Measurements from ENCODE around the gene PRH2.

The PRH2 gene
- long read RNA-seq, donor 1, partial matches to known transcripts: 0 of 5 reads
- long read RNA-seq, donor 1, other reads (novel, unspliced or antisense): 5 of 5 reads
- long read RNA-seq, donor 2: 0 reads
- long read RNA-seq, donor 3: 0 reads
- long read RNA-seq, donor 4: 0 reads
- long read RNA-seq, donor 5: 0 reads
- long read RNA-seq, donor 6: 0 reads
- long read RNA-seq, donor 7: 0 reads
- long read RNA-seq, donor 8: 0 reads

- no peak for DNase-seq
These were observed at the start of gene PRH2 for GRCh38 chr12:10928746-10929286. PRH2 (plus strand) TSS chr12:10929236; CDS start chr12:10929274, 38 bp downstream.

- DNase-seq: no peak
These were observed 44.8 kb upstream of the PRH2 start, which contains the start of gene PRH1 for GRCh38 chr12:10884086-10884725. PRH1 (minus strand) TSS chr12:10884255; CDS start chr12:10884217, 38 bp downstream.

GRCh38 chr12:10889226-10889625 is 39.8 kb upstream of the PRH2 start:
- no peak for DNase-seq

GRCh38 chr12:10891937-10892336 is 37.1 kb upstream of the PRH2 start:
- DNase-seq: no peak

GRCh38 chr12:10896854-10897253 is 32.2 kb upstream of the PRH2 start:
- DNase-seq: no peak

GRCh38 chr12:10900530-10900929 is 28.5 kb upstream of the PRH2 start:
- DNase-seq: no peak

DNA sequence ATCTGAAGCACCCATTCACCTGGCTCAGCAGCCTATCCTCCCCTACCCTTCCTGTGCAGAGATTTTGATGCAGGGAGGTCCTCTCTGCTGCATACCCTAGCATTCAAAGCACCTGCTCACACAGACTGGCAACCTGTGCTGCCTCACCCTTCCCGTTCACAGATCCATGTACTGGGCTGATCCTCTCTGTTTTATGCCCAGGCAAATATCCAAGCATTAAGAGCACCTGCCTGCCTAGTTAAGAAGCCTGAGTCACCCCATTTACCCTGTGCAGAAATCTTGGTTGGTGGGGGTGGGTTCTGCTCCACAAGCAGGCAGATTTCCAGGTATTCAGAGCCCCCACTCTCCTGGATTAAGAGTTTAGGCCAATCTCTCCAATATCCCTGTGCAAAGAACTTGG is 28.1 kb upstream of the PRH2 start:
- no peak for DNase-seq

DNA sequence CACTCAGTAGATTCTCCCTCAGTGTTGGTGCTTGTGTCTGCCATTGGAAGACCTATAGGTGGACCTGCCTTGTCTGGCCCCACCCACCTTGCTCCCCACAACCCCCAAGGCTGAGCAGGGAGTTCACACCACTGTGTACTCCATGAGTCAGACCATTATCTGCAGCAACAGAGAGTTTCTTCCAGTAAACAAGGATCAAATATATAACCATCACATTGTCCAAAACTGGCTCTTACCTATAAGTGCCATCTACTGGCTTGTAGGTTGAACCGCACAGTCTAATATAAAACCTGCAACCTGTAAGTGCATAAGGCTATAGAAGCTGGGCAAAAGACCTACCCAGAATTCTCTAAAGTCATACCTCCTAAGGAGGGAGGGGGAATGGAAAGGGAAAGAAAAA is 27.6 kb upstream of the PRH2 start:
- no peak for DNase-seq

- DNase-seq: no peak
These were observed 24.4 kb upstream of the PRH2 start for GRCh38 chr12:10904686-10905085.

DNA sequence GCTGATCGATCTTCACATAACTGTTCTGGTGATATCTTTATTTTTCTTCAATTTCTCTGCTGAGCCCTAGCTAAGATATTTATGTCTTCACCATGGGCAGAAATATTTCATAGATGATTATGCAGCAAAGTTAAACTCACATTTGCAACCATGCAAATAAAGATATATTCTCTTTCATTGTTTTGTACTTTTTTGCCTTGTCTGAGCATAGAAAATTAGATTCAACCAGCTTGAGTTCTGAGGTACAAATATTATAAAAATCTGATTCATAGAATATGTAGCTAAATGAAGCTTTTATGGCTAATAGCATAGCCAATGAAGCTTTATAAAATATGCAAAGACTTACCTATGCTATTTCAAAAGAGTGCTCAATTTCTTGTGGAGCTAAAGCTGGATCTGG is 19.6 kb upstream of the PRH2 start, which contains the start of gene TAS2R13:
TAS2R13 (minus strand) TSS at position 101 of the 400 bp plus-strand sequence. CDS start 264 bp downstream, outside the sequence.
- no peak for DNase-seq

DNA sequence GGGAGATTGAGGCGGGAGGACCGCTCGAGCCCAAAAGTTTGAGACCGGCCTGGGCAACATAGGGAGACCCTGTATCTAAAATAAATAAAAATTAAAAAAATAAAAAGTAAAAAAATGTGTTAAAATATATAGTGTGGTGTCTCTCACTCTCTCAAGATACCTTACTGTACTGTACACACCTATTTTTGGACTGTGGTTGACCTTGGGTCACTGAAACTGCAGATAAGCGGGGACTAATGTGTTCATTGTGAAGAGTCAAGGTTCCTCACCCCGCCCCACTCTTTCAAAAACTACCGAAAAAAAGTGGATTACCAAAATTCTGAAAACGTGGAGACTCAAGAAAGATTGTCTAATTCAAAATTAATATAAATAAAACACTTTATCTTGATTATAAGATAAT is 18.7 kb upstream of the PRH2 start:
- DNase-seq: no peak

DNA sequence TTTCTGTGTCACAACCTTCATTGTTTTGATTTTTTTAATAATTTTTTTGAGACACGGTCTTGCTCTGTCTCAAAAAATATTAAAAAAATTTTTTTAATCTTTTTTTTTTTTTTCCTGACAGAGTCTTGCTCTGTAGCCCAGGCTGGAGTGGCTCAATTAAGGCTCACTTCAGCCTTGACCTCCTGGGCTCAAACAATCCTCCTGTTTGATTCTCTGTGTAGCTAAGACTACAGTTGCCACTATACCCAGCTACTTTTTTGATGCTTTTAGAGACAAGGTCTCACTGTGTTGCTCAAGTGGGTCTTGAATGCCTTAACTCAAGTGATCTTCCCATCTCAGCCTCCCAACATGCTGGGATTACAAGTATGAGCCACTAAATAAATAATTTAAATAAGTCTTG is 9.2 kb upstream of the PRH2 start:
- DNase-seq: no peak

GRCh38 chr12:10926269-10926668 is 2.8 kb upstream of the PRH2 start:
- no peak for DNase-seq

DNA sequence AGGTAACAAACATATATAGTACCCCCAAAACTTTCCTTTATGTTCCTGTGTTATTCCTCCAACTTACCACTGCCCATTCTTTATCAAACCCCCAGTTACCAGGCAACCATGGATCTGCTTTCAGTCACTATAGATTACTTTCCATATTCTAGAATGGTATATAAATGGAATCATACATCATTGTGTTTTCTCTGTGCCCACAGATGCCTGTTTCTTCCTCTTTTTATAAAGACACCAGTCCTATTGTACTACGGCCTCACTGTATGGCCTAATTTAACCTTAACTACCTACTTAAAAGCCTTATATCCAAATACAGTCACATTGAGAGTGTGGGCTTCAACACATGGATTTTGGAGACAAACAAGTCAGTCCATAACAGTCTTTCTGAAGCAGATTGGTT is 7.5 kb downstream of the PRH2 start:
- DNase-seq: no peak

DNA sequence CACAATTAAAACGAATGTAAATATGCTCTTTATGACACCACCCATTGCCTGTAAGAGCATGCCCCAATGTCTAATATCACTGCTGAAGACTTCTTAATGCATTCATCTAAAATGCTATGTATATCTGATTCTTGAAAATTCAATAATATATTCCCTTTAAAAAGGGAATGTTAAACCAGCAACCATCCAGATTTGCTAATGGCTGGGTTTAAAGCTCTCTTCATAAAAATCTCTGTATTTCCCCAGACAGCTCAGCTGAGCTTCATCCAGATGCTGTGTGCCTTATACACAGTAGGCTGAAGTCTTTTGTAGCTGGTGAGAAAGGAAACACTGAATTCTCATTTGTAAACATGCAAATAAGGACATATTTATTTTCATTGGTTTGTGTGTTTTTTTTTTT is 10.1 kb downstream of the PRH2 start, which contains the start of gene TAS2R14:
TAS2R14 (minus strand) TSS at position 101 of the 400 bp plus-strand sequence; CDS start at position 45, 56 bp downstream.
- DNase-seq: no peak

- no peak for DNase-seq
These were observed 11.4 kb downstream of the PRH2 start for GRCh38 chr12:10940389-10940788.

DNA sequence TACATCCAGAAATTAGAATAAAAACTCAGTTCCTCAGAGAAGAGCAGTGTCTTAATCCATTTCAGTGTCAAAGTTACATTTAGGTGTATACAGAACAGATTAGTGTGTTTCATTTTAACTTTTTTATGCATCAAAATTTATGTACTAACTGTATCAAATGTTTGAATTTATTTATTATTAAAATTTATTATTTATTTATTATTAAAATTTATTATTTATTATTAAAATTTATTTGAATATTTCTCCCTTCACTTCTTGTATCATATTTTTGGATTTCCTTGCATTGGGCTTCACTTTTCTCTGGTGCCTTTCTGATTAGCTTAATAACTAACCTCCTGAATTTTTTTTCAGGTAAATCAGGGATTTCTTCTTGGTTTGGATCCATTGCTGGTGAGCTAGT is 12.3 kb downstream of the PRH2 start:
- no peak for DNase-seq

GRCh38 chr12:10941916-10942607 is 13.0 kb downstream of the PRH2 start:
- no peak for DNase-seq

- no peak for DNase-seq
These were observed 14.1 kb downstream of the PRH2 start for GRCh38 chr12:10943167-10943566.

DNA sequence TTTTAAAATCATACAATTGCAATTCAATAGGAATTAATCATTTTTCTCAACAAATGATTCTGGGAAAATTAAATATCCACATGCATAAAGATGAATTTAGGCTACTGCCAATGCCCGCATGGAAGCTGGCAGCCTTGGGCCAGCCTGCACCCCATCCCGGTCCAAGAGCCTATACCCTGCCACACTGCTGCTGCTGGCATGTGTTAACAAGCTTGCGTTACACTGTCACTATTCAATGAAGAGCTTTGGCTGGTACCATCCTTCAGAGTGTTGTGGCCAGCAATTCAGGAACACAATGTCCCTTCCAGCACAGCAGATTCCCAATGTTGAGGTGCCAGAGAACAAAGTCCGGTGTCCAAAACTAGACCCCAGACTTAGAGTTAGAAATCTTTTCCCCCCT is 23.6 kb downstream of the PRH2 start:
- DNase-seq: no peak

DNA sequence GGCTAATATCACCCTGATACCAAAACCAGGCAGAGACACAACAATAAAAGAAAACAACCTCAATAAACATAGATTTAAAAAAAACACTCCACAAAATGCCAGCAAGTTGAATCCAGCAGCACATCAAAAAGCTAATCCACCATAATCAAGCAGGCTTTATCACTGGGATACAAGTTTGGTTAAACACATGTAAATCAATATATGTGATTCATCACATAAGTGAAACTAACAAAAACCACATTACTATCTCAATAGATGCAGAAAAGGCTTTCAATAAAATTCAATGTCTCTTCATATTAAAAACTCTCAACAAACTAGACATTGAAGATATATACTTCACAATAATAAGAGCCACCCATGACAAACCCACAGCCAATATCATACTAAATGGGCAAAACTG is 27.0 kb downstream of the PRH2 start:
- no peak for DNase-seq

GRCh38 chr12:10957741-10958140 is 28.7 kb downstream of the PRH2 start:
- no peak for DNase-seq

GRCh38 chr12:10959804-10960203 is 30.8 kb downstream of the PRH2 start:
- no peak for DNase-seq

All from right kidney (tissue), 9 donors.